WI38 (cell line): ENCODE results near the gene HSD17B12.

Source experiments
- H3K4me3 ChIP-seq: 2 replicates; pipeline ENCODE4 v1.5.1; 2011; ENCODE audit warnings: low read depth, mild to moderate bottlenecking, control low read depth, low read length
- CTCF ChIP-seq: IDR thresholded peaks from 2 replicates; pipeline ENCODE4 v1.5.1; 2012; ENCODE audit warnings: low read depth, mild to moderate bottlenecking, control low read depth, low read length

The HSD17B12 gene

GRCh38 chr11:43674560-43674959 is 6.0 kb upstream of the HSD17B12 start:
- no peak for TF ChIP-seq CTCF

GRCh38 chr11:43676933-43677332 is 3.6 kb upstream of the HSD17B12 start:
- H3K4me3 ChIP-seq: no peak overlapping the region
- no peak for TF ChIP-seq CTCF

More at GRCh38 chr11:43674560-43674959, 6.0 kb upstream of the HSD17B12 start:
- H3K4me3 ChIP-seq: no peak overlapping the region

- H3K4me3 ChIP-seq: peak overlapping the region; percentile 86
- no peak for TF ChIP-seq CTCF
Observed at GRCh38 chr11:43681401-43681942, 934 bp downstream of the HSD17B12 start.

- peak overlapping the region; percentile 86 for H3K4me3 ChIP-seq
Observed at GRCh38 chr11:43682081-43682480, 1.5 kb downstream of the HSD17B12 start.

- no peak for TF ChIP-seq CTCF
- H3K4me3 ChIP-seq: no peak overlapping the region
Observed at GRCh38 chr11:43685440-43685839, 4.9 kb downstream of the HSD17B12 start.

- TF ChIP-seq CTCF: no peak
- H3K4me3 ChIP-seq: no peak overlapping the region
Observed at GRCh38 chr11:43686207-43686606, 5.7 kb downstream of the HSD17B12 start.

GRCh38 chr11:43687120-43687791 is 6.7 kb downstream of the HSD17B12 start:
- no peak overlapping the region for H3K4me3 ChIP-seq
- TF ChIP-seq CTCF: no peak

- no peak for TF ChIP-seq CTCF
- H3K4me3 ChIP-seq: no peak overlapping the region
Observed at GRCh38 chr11:43688394-43688793, 7.9 kb downstream of the HSD17B12 start.
